Mesenchymal stem cell (in vitro differentiated cells and primary cell): ENCODE data around the gene FHOD1.

ENCODE experiments used
- DNase-seq: peaks from one replicate; pipeline ENCODE4 v3.0.0-alpha.2; 2013
- H2AFZ ChIP-seq: one replicate; pipeline ENCODE4 v1.6.1; 2013; ENCODE audit warnings: low read depth, mild to moderate bottlenecking, control low read depth, inconsistent platforms, low read length, moderate library complexity
- H2AK5ac ChIP-seq: 2 replicates; pipeline ENCODE4 v1.6.1; 2013; ENCODE audit warnings: low read length, moderate library complexity, mild to moderate bottlenecking, inconsistent platforms; ENCODE audit not compliant: severe bottlenecking
- H2BK120ac ChIP-seq: one replicate; pipeline ENCODE4 v1.6.1; 2013; ENCODE audit warnings: low read depth, mild to moderate bottlenecking, inconsistent platforms, low read length, moderate library complexity
- H2BK12ac ChIP-seq, 2 experiments: one replicate each; pipeline ENCODE4 v1.6.1; 2013; ENCODE audit warnings: inconsistent platforms in 2 of 2, low read length in 2 of 2, mild to moderate bottlenecking in 2 of 2, moderate library complexity in 2 of 2, control low read depth in 1 of 2
- H2BK15ac ChIP-seq: one replicate; pipeline ENCODE4 v1.6.1; 2013; ENCODE audit warnings: mild to moderate bottlenecking, low read depth, inconsistent platforms; ENCODE audit not compliant: poor library complexity, severe bottlenecking
- H2BK5ac ChIP-seq: 2 replicates; pipeline ENCODE4 v1.6.1; 2013; ENCODE audit warnings: low read depth, mild to moderate bottlenecking, low read length, control low read depth, inconsistent platforms; ENCODE audit not compliant: poor library complexity, severe bottlenecking
- H3K14ac ChIP-seq, 2 experiments: one replicate each; pipeline ENCODE4 v1.6.1; 2013; ENCODE audit warnings: inconsistent platforms in 2 of 2, low read length in 2 of 2, control low read depth in 1 of 2, mild to moderate bottlenecking in 1 of 2, moderate library complexity in 1 of 2
- H3K18ac ChIP-seq, 2 experiments: one replicate each; pipeline ENCODE4 v1.6.1; 2013; ENCODE audit warnings: inconsistent platforms in 2 of 2, low read length in 2 of 2, control low read depth in 1 of 2, low read depth in 1 of 2, mild to moderate bottlenecking in 1 of 2
- H3K23ac ChIP-seq, 2 experiments: one replicate each; pipeline ENCODE4 v1.6.1; 2013; ENCODE audit warnings: inconsistent platforms in 2 of 2, low read length in 2 of 2, mild to moderate bottlenecking in 2 of 2, moderate library complexity in 2 of 2, control low read depth in 1 of 2
- H3K27ac ChIP-seq: 2 replicates; pipeline ENCODE4 v1.5.1; 2013; ENCODE audit warnings: mild to moderate bottlenecking, moderate library complexity, low read length, control low read depth, inconsistent platforms; ENCODE audit not compliant: poor library complexity, severe bottlenecking
- H3K27me3 ChIP-seq, 2 experiments: 2 replicates each; pipeline versions ENCODE4 v1.6.1 to v1.7.0; 2013; ENCODE audit warnings: low read length in 2 of 2, mild to moderate bottlenecking in 2 of 2, moderate library complexity in 2 of 2, control low read depth in 1 of 2, inconsistent platforms in 1 of 2; ENCODE audit not compliant: control insufficient read depth in 1 of 2, insufficient read depth in 1 of 2
- H3K36me3 ChIP-seq, 2 experiments: 2 replicates each; pipeline versions ENCODE4 v1.6.1 to v1.7.0; 2013; ENCODE audit warnings: low read length in 2 of 2, control low read depth in 1 of 2, inconsistent platforms in 1 of 2, low read depth in 1 of 2, mild to moderate bottlenecking in 1 of 2; ENCODE audit not compliant: insufficient read depth in 2 of 2, control insufficient read depth in 1 of 2
- H3K4ac ChIP-seq, 2 experiments: one replicate each; pipeline ENCODE4 v1.6.1; 2013; ENCODE audit warnings: inconsistent platforms in 2 of 2, low read length in 2 of 2, mild to moderate bottlenecking in 2 of 2, moderate library complexity in 2 of 2, control low read depth in 1 of 2, low read depth in 1 of 2
- H3K4me1 ChIP-seq: 2 replicates; pipeline ENCODE4 v1.6.1; 2013; ENCODE audit warnings: low read depth, low read length, control low read depth; ENCODE audit not compliant: control insufficient read depth, insufficient read depth
- H3K4me2 ChIP-seq: 2 replicates; pipeline ENCODE4 v1.6.1; 2013; ENCODE audit warnings: low read length, mild to moderate bottlenecking, inconsistent platforms; ENCODE audit not compliant: poor library complexity, severe bottlenecking
- H3K4me3 ChIP-seq, 2 experiments: 2 replicates each; pipeline versions ENCODE4 v1.5.1 to v1.7.0; 2013; ENCODE audit warnings: low read length in 2 of 2, mild to moderate bottlenecking in 2 of 2, control low read depth in 1 of 2, low read depth in 1 of 2; ENCODE audit not compliant: insufficient read depth in 1 of 2
- H3K79me1 ChIP-seq: replicated peaks from 2 replicates; pipeline ENCODE4 v1.6.1; 2013; ENCODE audit warnings: mild to moderate bottlenecking, control low read depth, low read length, inconsistent platforms; ENCODE audit not compliant: poor library complexity, severe bottlenecking
- H3K9ac ChIP-seq: 2 replicates; pipeline ENCODE4 v1.7.0; 2013; ENCODE audit warnings: mild to moderate bottlenecking, low read length, moderate library complexity
- H3K9me3 ChIP-seq: 2 replicates; pipeline ENCODE4 v1.7.0; 2013; ENCODE audit warnings: mild to moderate bottlenecking, low read length; ENCODE audit not compliant: control insufficient read depth
- H4K8ac ChIP-seq: one replicate; pipeline ENCODE4 v1.6.1; 2013; ENCODE audit warnings: inconsistent platforms, mild to moderate bottlenecking, low read length, moderate library complexity
- H4K91ac ChIP-seq: one replicate; pipeline ENCODE4 v1.6.1; 2013; ENCODE audit warnings: mild to moderate bottlenecking, low read length, inconsistent platforms
- WGBS: methylation state at CpG from one replicate; pipeline ENCODE4 v1.1.7; 2013; ENCODE audit warnings: mixed read lengths; 5-methylcytosine and 5-hydroxymethylcytosine counted together

Gene FHOD1

GRCh38 chr16:67283826-67284555, 36.7 kb upstream of the FHOD1 start:
- Histone ChIP-seq H3K9me3 (no peaks in the 10 kb centered on the region), H2AFZ (no peak overlapping the region), H3K14ac (no peak overlapping the region), H3K27me3 (no peaks in the 10 kb centered on the region), H3K9ac (no peak overlapping the region), H3K4ac (no peak overlapping the region), H3K4me1 (peaks cover 29% of the 10 kb centered on the region), H2BK5ac (no peak overlapping the region), H2BK12ac (no peak overlapping the region), H2BK15ac (no peak overlapping the region), H3K4me2 (no peak overlapping the region), H3K79me1 (no peaks in the 10 kb centered on the region), H3K23ac (no peak overlapping the region), H3K36me3 (peaks cover 31 to 93% of the 10 kb centered on the region in 2 experiments), H3K18ac (peak overlapping the region in 1 of 2 experiments; percentile 11), H4K91ac (no peak overlapping the region), H3K4me3 (no peak overlapping the region), H4K8ac (no peak overlapping the region), H2AK5ac (no peak overlapping the region), H3K27ac (no peak overlapping the region), H2BK120ac (no peak overlapping the region)
- DNase-seq, result no peak
- WGBS, result 95% methylated on average over 21 of the region's 21 CpGs

DNA sequence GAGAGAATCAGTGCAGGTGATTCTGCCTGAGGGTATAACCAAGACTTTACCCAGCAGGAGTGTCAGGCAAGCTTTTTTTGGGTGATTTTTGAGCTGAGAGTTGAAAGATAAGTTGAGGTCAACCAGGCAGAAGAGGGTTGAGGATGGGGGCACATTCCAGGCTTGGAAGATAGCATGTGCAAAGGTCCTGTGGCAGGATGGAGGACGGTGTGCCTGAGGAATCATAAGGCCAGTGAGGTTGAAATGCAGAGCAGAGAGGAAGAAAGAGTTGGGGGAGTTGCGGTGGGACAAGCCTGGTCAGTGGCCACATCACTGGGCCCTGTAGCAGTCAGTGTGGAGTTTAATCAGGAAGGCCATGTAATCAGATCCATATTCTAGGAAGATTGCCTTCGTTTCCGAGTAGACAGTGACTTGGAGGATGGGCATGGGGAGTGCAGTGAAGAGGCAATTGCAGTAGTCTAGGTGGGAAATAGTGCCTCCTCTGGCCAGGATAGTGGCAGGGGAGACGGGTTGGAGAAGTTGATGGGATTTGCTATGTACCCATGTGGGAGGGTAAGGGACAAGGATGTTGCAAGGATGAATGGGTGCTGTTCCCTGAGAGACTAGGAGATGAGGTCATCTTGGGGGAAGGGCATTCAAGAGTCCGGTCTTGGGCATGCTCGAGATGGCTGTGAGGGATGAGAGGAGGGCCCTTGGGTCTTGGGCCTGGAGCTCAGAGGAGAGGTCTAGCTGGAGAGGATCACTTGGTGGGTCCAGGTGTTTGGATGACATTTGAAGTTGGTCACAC, 36.0 kb upstream of the FHOD1 start:
- no peak overlapping the region for H4K91ac ChIP-seq
- H3K4me3 ChIP-seq, result no peak overlapping the region
- no peak overlapping the region for H2BK15ac ChIP-seq
- no peak overlapping the region for H2BK120ac ChIP-seq
- 89% methylated on average over 7 of the region's 7 CpGs for WGBS
- no peaks in the 10 kb centered on the region for H3K9me3 ChIP-seq
- no peak overlapping the region for H2AK5ac ChIP-seq
- H3K27me3 ChIP-seq, result no peaks in the 10 kb centered on the region
- peaks cover 28 to 86% of the 10 kb centered on the region in 2 experiments for H3K36me3 ChIP-seq
- DNase-seq, result peak; percentile 48
- no peak overlapping the region for H3K27ac ChIP-seq
- H2BK5ac ChIP-seq, result no peak overlapping the region
- H3K9ac ChIP-seq, result no peak overlapping the region
- no peak overlapping the region for H3K18ac ChIP-seq
- no peak overlapping the region for H3K4ac ChIP-seq
- no peak overlapping the region for H2BK12ac ChIP-seq
- H3K4me1 ChIP-seq, result peaks cover 37% of the 10 kb centered on the region
- no peak overlapping the region for H3K23ac ChIP-seq
- no peak overlapping the region for H4K8ac ChIP-seq
- no peak overlapping the region for H3K14ac ChIP-seq
- H3K79me1 ChIP-seq, result no peaks in the 10 kb centered on the region
- no peak overlapping the region for H2AFZ ChIP-seq
- no peak overlapping the region for H3K4me2 ChIP-seq

GRCh38 chr16:67282447-67282805, 35.1 kb upstream of the FHOD1 start:
- Histone ChIP-seq H4K8ac (no peak overlapping the region), H3K14ac (no peak overlapping the region), H2AFZ (no peak overlapping the region), H2AK5ac (no peak overlapping the region), H3K27ac (no peak overlapping the region), H3K9ac (no peak overlapping the region), H3K4me1 (peaks cover 45% of the 10 kb centered on the region), H2BK120ac (no peak overlapping the region), H3K23ac (no peak overlapping the region), H3K36me3 (peaks cover 27 to 78% of the 10 kb centered on the region in 2 experiments), H4K91ac (no peak overlapping the region), H2BK5ac (no peak overlapping the region), H2BK12ac (no peak overlapping the region), H2BK15ac (no peak overlapping the region), H3K79me1 (no peaks in the 10 kb centered on the region), H3K4ac (no peak overlapping the region), H3K4me2 (no peak overlapping the region), H3K27me3 (no peaks in the 10 kb centered on the region), H3K18ac (no peak overlapping the region), H3K9me3 (no peaks in the 10 kb centered on the region), H3K4me3 (no peak overlapping the region)
- 98% methylated on average over 10 of the region's 10 CpGs for WGBS
- DNase-seq, result no peak
